Superior temporal gyrus (tissue), 1 donor: ENCODE results near the gene ACTR10.
"Not testable (repeated sequence)": the region's sequence is repeated elsewhere in the genome, so short reads cannot be mapped to it uniquely, and the experiment has no call there.

Source experiments
- DNase-seq: peaks from one replicate; pipeline ENCODE4 v3.0.0-alpha.2; 2016; ENCODE audit errors: extremely low spot score

ACTR10 gene

DNA sequence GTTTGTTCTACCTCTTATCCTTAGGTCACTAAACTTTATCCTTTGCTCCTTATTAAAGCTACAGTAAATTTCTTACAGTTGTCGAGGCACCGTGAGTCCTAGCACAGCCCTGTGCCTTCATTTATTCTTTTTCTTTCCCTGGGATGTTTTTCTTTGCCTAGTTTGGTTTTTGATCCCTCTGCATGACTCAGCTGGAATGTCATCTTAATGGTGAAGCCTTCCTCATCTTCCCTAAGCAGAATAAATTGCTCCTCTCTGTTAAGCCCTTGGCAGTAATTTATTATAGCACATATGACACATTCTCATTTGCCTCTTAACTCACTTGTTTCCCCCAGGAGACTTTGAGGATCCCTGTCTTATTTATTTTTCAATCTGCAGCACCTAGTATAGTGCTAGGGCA is 16.6 kb downstream of the ACTR10 start:
- DNase-seq, result no peak

DNA sequence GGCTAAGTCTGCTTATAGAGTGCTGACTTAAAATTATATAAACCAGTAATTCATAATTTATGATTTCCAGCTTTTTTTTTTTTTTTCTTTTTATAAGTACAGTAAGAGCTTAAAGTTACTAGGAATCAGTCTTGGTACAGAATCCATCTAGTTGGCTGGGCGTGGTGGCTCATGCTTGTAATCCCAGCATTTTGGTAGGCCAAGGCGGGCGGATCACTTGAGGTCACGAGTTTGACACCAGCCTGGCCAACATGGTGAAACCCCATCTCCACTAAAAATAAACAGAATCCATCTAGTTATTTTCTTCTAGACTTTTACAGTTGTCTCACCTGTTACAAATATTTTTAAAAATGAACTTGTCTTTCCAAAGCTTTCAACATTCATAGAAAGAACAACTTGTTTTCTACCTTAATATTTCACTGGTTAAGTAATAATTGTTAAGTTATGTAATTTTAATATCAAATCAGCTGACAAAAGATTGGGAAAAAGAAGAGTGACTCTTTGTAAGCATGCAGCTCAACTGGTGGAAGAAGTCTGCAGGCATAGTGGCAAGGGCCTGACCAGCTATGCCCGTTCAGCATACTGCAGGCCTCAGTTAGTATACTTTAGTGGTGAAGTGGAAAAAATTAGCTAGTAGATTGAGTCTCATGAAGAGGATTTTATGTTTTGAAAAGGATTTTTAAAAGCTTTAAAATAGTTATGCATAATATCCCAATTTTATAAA is 27.3 kb downstream of the ACTR10 start:
- DNase-seq, result no peak

DNA sequence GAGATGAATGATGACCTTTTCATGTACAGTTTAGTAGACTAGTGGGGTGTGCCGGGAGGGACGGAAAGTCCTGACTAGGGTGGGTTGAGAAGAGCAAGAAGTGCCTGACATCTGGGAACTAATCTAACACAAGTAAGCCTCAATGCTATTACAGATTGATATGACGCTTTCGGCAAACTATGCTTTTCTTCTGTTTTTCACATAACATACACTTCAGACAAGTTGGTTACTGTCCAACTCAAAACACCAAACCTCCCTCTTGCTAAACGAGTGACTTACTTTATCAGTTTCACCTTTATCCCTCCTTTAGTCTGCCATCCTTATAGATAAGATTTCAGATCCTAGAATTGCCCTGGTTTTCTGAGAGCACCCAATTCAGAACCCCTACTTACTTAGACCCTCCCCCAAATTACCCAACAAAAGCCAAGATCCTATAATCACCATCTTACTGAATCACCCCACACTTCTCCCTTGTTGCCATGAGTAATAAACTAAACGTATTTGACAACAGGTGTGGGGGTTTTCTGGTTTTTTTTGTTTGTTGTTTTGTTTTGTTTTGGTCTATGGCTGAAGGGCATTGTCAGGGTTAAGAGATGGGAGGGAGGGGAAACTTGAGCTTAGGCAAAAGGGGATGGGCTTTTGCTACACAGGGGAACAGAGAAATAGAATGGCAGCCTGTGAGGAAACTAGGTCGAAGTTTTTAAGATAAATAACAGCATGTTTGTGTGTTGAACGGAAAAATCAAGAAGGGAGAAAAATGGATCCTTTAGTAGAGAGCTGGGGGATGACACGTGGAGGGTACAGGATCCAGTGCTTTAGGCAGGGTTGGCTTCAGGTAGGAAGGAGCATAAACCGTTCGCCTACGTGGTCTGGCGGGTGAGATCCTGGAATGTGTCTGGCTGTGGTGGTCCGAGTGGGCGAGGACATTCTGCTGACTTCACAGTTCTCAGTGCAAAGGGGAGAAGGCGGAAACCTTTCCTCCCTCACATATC is 38.6 kb downstream of the ACTR10 start:
- peak; percentile 34 for DNase-seq

DNA sequence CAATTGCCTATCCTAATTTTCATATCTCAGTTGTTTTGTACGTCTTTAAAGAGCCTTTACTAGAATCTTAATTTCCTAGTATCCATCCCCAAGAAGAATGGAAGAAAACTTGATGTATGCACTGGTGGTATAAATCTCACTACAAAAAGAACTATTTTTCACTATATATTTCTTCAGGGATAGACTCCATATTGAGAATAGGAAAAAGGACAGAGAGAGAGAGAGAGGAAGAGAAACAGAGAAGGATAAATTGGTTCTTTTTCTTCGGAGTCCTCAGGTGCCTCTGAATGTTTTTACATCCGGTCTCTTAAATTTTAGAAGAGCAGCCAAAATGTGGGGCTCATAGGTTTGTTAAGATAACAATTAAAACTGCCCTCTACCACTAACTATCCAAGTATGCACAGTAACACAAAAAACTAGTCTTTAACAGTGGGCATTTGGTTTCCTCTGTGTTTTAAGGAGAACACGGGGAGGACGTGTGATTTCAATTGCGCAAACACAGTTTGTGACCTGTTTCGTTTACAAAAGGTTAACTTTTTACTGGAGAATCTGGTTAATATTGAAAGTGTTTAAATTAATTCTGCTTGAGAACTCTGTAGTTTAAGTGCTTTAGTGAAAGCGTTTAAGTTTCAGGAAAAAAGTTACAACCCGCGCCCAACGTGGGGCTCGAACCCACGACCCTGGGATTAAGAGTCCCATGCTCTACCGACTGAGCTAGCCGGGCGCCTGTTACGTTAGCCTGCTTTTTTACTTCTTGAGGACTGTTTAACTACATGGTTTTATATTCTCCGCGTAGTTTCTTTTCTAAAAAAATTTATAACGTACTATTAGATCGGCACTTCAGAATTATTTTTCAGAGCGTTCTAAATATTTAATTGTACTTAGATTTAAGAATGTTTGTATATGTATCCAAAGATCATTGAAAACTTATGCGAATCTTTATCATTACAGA is 39.6 kb downstream of the ACTR10 start:
- peak; percentile 95 for DNase-seq

DNA sequence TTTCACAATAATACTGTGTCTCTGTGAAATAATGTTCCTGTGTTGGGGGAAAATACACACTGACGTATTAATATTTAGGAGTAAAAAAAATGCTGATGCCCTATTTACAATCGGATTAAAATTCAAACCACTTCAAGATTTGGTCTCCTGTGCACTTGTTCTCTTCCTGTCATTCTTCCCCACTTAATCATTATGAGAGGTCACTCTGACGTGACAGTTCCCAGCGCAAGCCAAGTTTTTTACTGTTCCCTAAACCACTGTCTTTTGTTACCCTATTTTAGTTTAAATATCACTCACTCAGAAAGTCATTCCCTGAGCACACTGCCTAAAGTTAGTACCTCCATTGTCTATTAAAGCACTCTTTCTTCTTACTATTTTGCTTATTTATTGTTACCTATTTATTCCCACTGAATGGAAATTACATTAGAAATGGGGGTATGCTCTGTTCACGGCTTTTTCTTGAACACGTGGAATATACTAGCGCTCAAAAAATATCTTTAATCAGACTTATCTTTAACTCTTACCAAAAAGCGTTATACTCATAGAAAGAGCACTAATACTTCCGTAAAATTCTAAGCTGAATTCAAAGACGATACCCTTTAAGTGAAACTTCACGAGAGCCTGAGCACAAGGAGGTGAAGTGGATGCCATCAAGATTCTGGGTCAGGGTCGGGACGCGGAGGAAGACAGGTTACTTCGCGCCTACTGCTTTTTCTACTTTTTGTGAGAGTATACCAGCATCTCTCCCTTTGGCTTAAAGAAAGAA is 44.0 kb downstream of the ACTR10 start:
- DNase-seq, result no peak

DNA sequence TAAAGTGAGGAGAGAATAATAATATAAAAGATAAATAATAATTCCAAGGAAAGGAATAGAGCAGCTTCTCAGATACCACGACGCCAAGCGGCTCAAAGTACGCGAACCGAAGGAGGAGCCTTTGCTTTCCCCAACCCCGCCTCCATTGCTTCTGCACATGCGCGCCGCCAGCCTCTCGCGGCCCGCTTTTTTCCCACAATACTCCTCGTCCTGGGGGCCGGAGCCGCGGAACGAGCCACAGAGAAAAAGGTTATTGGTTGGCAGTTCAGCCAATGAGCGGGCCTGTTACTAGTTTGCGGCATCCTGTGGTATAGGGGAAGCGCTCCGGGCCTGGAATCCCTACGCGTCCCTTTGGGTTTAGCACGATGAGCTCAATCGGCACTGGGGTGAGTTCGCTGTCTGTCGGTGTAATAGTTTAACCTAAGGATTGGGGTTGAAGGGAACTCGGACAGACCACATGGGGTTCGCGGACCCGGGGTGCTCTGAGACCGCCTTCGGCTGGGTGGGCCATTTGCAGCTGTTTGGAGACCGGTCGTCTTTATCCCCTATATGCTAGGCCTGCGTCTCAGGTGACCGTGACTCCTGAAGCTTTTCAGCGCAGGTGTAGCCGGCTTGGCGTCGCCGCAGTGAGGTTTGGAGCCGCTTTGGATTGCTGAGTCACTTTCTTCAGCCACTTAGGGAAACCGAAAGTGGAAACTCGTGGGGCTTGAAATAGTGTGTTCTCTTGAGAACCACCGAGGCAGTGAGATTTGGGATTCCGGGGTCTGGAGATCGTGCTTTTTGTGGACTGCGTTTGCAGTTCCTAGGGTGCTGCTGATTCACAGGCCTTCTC is 44.8 kb downstream of the ACTR10 start, which contains the start of gene PSMA3:
Gene PSMA3, plus strand, starts transcription at position 288 of the 832 bp plus-strand sequence. Its CDS starts 78 bp downstream, at position 366.
- peak; percentile 99 for DNase-seq

DNA sequence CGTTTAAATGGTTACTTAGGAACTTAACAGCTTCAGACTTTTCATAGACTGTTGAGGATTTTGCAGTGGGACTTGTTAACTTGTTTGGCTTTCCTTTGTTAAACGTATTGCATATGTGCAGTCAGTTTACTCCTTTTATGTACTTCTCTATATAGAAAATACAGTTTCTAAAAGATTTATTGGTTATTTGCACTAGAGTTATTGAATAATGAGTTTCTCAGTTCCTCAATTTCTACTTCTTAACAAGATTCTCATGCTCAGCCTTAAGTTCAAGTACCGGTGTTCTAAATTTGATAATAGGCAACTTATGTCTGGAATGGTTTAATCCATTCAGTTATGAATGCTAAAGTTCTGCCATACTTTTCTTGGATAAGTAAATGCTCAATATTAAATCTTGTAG is 45.6 kb downstream of the ACTR10 start:
- DNase-seq, result no peak

DNA sequence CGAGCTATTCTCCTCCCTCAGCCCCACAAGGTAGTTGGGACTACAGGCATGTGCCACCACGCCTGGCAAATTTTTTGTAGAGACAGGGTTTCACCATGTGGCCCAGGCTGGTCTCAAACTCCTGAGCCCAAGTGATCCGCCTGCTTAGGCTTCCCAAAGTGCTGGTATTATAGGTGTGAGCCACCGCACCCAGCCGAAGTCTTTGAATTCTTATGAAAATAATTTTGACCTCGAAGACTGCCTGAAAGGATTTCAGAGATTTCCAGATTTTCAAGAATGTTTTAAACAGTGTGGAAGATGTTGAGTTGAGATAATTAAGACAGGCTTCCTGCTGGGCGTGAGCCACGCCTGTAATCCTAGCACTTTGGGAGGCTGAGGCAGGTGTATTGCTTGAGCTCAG is 49.7 kb downstream of the ACTR10 start:
- no peak for DNase-seq

DNA sequence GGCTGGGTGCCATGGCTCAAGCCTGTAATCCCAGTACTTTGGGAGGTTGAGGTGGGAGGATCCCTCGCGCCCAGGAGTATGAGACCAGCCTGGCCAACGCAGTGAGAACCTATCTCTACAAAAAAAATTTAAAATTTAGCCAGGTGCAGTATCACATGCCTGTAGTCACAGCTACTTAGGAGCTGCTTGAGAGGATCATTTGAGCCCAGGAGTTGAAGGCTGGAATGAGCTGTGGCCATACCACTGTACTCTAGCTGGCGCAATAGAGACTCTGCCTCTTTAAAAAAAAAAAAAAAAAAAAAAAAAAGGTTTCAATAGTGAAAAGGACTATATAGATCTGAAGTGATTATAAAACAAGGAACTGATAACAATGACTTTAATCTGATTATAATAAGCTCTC is 58.2 kb downstream of the ACTR10 start:
- DNase-seq, result no peak

DNA sequence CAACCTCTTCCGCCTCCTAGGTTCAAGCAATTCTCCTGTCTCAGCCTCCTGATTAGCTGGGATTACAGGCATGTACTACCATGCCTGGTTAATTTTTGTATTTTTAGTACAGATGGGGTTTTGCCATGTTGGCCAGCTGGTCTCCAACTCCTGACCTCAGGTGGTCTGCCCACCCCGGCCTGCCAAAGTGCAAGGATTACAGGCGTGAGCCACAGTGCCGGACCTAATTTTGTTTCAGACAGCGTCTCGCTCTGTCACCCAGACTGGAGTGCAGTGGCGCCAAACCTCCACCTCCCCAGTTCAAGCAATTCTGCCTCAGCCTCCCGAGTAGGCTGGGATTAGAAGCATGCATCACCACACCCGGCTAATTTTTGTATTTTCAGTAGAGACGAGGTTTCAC is 62.1 kb downstream of the ACTR10 start:
- not testable (repeated sequence) for DNase-seq

DNA sequence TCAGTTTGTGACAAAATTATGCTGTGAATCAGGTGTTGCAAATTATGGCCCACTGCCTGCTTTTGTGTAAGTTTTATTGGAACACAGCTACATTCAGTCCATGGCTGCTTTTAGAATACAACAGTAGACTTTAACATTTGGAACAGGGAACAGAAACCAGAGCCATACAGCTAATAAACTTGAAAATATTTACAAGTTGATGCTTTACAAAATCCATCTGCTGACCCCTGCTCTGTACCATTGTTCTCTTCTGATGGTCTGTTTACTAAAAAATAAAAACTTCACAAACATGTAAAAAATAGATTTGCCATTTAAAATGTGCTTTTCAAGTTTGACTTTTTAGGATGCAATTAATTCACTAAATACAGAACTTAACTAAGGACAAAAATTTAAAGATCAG is 65.5 kb downstream of the ACTR10 start:
- DNase-seq, result no peak

DNA sequence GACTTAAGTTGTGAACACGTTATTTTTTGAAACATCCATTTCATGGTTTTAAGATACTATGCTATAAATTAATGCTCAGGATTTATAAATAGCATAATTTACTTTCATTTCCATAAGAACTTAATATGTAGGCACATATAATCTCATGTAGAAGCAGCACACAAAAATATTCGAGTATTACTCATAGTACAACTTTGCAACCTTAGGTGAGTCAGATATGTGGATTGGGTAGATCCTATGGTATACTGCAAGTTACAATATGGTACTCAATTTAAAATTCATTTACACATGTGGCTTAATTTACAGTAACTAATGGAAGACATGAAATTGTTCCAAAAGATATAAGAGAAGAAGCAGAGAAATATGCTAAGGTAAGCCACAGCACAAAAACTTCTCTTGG is 70.7 kb downstream of the ACTR10 start:
- DNase-seq, result no peak

DNA sequence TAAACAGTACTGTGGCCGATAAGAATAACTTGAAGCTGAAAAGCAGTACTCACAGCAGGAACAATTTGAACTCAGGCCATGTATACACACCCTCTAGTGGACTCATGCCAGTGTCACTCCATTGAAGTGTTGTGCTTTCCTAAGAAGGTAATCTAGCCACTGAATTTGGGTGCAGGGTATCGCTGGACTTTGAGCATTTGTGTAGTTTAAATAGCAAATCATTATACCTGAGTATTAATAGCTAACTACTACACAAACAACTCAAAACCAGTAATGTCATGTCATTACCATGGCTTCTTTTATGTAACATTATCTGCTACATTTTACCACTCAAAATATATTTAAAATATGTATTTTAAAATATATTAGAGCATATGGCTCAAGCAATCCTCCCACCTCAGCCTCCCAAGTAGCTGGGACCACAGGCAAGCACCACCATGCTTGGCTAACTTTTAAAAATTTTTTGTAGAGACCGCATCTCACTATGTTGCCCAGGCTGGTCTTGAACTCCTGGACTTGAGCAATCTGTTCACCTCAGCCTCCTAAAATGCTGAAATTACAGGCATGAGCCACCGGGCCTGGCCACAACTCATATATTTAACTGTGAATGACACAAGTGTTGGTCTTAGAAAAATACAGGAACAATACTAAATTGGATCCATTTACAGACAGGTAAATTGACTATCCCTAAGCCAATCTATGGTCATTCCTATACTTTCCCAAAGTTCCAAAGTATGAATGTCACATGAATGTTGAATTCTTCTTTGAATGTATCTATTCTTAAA is 72.8 kb downstream of the ACTR10 start:
- DNase-seq, result no peak

DNA sequence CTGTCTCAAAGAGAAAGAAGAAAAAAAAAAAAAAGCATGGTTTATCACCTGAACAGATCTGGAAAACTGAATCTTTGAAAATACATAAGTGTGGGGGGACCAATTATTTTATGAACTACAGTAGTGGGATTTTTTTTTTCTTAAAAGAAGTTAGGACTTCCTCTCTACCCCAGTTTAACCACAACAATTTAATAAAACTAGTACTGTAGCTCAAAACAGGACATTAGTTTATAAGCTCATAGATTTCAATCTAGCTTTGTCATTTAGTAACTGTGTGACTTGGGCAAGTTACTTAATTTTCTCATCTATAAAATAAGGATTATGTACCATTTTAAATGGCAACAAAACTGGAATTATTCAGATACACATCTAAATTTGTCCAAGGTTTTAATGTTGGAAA is 74.9 kb downstream of the ACTR10 start:
- DNase-seq, result no peak

DNA sequence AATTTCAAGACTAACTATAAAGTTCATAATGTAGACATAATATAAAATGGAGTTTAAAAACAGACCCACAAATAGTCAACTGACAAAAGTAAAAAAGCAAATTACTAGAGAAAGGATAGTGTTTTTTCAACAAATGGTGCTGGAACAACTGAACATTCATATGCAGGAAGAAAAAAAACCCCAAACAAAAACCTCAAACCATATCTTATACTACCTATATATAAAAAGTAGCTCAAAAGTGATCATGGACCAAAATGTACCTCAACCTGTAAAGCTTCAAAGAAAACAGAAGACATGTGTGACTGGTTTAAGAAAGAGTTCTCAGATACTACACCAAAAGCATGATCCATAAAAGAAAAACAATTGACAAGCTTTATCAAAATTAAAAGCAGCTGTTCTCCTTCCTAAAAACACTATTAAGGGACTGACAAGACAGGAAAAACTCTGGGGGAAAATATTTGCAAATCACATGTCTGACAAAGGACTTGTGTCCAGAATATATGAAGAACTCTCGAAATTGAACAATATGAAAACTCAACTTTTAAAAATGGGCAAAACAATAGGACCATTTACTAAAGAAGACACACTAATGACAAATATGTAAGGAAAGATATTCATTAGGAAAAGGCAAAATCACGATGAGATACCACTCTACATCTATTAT is 75.7 kb downstream of the ACTR10 start:
- DNase-seq, result no peak

DNA sequence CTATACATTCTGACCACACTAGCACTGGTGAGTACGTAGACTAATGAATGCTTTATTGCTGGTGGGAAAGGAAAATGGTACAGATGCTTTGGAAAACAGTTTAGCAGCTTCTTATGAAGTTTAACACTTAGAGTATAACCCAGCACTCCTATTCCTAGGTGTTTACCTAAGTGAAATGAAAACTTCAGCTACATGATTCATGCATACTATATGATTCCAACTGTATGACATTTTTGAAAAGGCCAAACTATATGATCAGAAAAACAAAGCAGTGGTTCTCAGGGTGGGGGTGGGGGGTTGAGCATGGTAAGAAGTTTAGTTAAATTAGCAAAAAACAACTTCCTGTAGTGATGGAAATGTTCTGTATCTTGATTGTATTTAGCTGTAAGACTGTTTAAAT is 76.3 kb downstream of the ACTR10 start:
- no peak for DNase-seq

DNA sequence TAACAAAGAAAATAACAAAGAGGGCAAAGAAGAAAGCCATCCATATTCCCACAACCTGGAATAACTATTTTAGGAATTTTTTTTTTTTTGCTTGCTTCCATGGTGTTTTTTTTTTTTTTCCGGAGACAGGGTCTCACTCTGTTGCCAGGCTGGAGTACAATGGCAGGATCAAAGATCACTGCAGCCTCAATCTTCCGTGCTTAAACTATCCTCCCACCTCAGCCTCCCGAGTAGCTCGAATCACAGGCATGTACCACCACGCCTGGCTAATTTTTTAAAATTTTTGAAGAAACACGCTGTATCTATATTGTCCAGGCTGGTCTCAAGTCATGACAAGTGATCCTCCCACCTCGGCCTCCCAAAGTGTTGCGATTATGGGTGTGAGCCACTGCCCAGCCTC is 78.2 kb downstream of the ACTR10 start:
- no peak for DNase-seq

DNA sequence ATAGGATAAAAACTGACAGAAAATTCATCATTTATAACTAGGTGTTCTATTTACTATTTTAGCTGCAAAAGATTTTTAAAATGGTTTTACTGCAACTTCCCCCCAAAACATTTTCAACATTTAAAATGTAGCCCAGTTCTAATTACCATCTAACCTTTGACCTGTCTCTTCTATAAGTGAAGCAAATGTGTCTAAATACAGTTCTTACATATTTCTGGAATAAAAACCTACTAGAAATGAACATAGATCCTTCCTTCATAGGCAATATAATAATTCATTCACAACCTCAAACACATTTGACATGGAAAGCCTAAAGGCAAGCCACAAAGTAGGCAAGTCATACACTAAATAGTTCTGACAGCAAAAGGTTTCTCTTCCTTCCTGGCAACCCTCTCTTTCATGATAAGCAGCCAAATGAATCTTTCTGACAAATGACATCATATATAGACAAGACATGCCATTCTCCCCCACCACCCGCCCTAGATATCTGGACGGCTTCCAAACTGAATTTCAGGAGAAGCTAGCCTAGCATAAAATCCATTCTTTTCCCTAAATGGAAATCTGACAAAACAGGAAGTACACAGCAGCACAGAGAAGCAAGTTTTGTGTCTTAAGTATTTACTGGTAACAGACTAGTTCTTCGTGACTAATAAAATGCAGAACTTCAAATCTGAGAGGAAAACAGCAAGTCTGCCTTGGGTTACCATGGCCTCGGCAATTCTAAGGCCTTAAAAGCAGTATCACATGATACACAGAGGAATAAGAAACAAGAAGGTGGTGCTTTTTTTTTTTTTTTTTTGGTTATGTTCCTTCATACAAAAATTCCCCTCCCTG is 81.2 kb downstream of the ACTR10 start:
- peak; percentile 71 for DNase-seq
